Mesenchymal stem cell (in vitro differentiated cells and primary cell): ENCODE results near the gene NAA20.

Source experiments
- DNase-seq: peaks from one replicate; pipeline ENCODE4 v3.0.0-alpha.2; 2013
- H2AFZ ChIP-seq: one replicate; pipeline ENCODE4 v1.6.1; 2013; ENCODE audit warnings: low read depth, mild to moderate bottlenecking, control low read depth, inconsistent platforms, low read length, moderate library complexity
- H2AK5ac ChIP-seq: 2 replicates; pipeline ENCODE4 v1.6.1; 2013; ENCODE audit warnings: low read length, moderate library complexity, mild to moderate bottlenecking, inconsistent platforms; ENCODE audit not compliant: severe bottlenecking
- H2BK120ac ChIP-seq: one replicate; pipeline ENCODE4 v1.6.1; 2013; ENCODE audit warnings: low read depth, mild to moderate bottlenecking, inconsistent platforms, low read length, moderate library complexity
- H2BK12ac ChIP-seq, 2 experiments: one replicate each; pipeline ENCODE4 v1.6.1; 2013; ENCODE audit warnings: inconsistent platforms in 2 of 2, low read length in 2 of 2, mild to moderate bottlenecking in 2 of 2, moderate library complexity in 2 of 2, control low read depth in 1 of 2
- H2BK15ac ChIP-seq: one replicate; pipeline ENCODE4 v1.6.1; 2013; ENCODE audit warnings: mild to moderate bottlenecking, low read depth, inconsistent platforms; ENCODE audit not compliant: poor library complexity, severe bottlenecking
- H2BK5ac ChIP-seq: 2 replicates; pipeline ENCODE4 v1.6.1; 2013; ENCODE audit warnings: low read depth, mild to moderate bottlenecking, low read length, control low read depth, inconsistent platforms; ENCODE audit not compliant: poor library complexity, severe bottlenecking
- H3K14ac ChIP-seq, 2 experiments: one replicate each; pipeline ENCODE4 v1.6.1; 2013; ENCODE audit warnings: inconsistent platforms in 2 of 2, low read length in 2 of 2, control low read depth in 1 of 2, mild to moderate bottlenecking in 1 of 2, moderate library complexity in 1 of 2
- H3K18ac ChIP-seq, 2 experiments: one replicate each; pipeline ENCODE4 v1.6.1; 2013; ENCODE audit warnings: inconsistent platforms in 2 of 2, low read length in 2 of 2, control low read depth in 1 of 2, low read depth in 1 of 2, mild to moderate bottlenecking in 1 of 2
- H3K23ac ChIP-seq, 2 experiments: one replicate each; pipeline ENCODE4 v1.6.1; 2013; ENCODE audit warnings: inconsistent platforms in 2 of 2, low read length in 2 of 2, mild to moderate bottlenecking in 2 of 2, moderate library complexity in 2 of 2, control low read depth in 1 of 2
- H3K27ac ChIP-seq: 2 replicates; pipeline ENCODE4 v1.5.1; 2013; ENCODE audit warnings: mild to moderate bottlenecking, moderate library complexity, low read length, control low read depth, inconsistent platforms; ENCODE audit not compliant: poor library complexity, severe bottlenecking
- H3K27me3 ChIP-seq, 2 experiments: 2 replicates each; pipeline versions ENCODE4 v1.6.1 to v1.7.0; 2013; ENCODE audit warnings: low read length in 2 of 2, mild to moderate bottlenecking in 2 of 2, moderate library complexity in 2 of 2, control low read depth in 1 of 2, inconsistent platforms in 1 of 2; ENCODE audit not compliant: control insufficient read depth in 1 of 2, insufficient read depth in 1 of 2
- H3K36me3 ChIP-seq, 2 experiments: 2 replicates each; pipeline versions ENCODE4 v1.6.1 to v1.7.0; 2013; ENCODE audit warnings: low read length in 2 of 2, control low read depth in 1 of 2, inconsistent platforms in 1 of 2, low read depth in 1 of 2, mild to moderate bottlenecking in 1 of 2; ENCODE audit not compliant: insufficient read depth in 2 of 2, control insufficient read depth in 1 of 2
- H3K4ac ChIP-seq, 2 experiments: one replicate each; pipeline ENCODE4 v1.6.1; 2013; ENCODE audit warnings: inconsistent platforms in 2 of 2, low read length in 2 of 2, mild to moderate bottlenecking in 2 of 2, moderate library complexity in 2 of 2, control low read depth in 1 of 2, low read depth in 1 of 2
- H3K4me1 ChIP-seq: 2 replicates; pipeline ENCODE4 v1.6.1; 2013; ENCODE audit warnings: low read depth, low read length, control low read depth; ENCODE audit not compliant: control insufficient read depth, insufficient read depth
- H3K4me2 ChIP-seq: 2 replicates; pipeline ENCODE4 v1.6.1; 2013; ENCODE audit warnings: low read length, mild to moderate bottlenecking, inconsistent platforms; ENCODE audit not compliant: poor library complexity, severe bottlenecking
- H3K4me3 ChIP-seq, 2 experiments: 2 replicates each; pipeline versions ENCODE4 v1.5.1 to v1.7.0; 2013; ENCODE audit warnings: low read length in 2 of 2, mild to moderate bottlenecking in 2 of 2, control low read depth in 1 of 2, low read depth in 1 of 2; ENCODE audit not compliant: insufficient read depth in 1 of 2
- H3K79me1 ChIP-seq: replicated peaks from 2 replicates; pipeline ENCODE4 v1.6.1; 2013; ENCODE audit warnings: mild to moderate bottlenecking, control low read depth, low read length, inconsistent platforms; ENCODE audit not compliant: poor library complexity, severe bottlenecking
- H3K9ac ChIP-seq: 2 replicates; pipeline ENCODE4 v1.7.0; 2013; ENCODE audit warnings: mild to moderate bottlenecking, low read length, moderate library complexity
- H3K9me3 ChIP-seq: 2 replicates; pipeline ENCODE4 v1.7.0; 2013; ENCODE audit warnings: mild to moderate bottlenecking, low read length; ENCODE audit not compliant: control insufficient read depth
- H4K8ac ChIP-seq: one replicate; pipeline ENCODE4 v1.6.1; 2013; ENCODE audit warnings: inconsistent platforms, mild to moderate bottlenecking, low read length, moderate library complexity
- H4K91ac ChIP-seq: one replicate; pipeline ENCODE4 v1.6.1; 2013; ENCODE audit warnings: mild to moderate bottlenecking, low read length, inconsistent platforms
- WGBS: methylation state at CpG from one replicate; pipeline ENCODE4 v1.1.7; 2013; ENCODE audit warnings: mixed read lengths; 5-methylcytosine and 5-hydroxymethylcytosine counted together

Gene NAA20

DNA sequence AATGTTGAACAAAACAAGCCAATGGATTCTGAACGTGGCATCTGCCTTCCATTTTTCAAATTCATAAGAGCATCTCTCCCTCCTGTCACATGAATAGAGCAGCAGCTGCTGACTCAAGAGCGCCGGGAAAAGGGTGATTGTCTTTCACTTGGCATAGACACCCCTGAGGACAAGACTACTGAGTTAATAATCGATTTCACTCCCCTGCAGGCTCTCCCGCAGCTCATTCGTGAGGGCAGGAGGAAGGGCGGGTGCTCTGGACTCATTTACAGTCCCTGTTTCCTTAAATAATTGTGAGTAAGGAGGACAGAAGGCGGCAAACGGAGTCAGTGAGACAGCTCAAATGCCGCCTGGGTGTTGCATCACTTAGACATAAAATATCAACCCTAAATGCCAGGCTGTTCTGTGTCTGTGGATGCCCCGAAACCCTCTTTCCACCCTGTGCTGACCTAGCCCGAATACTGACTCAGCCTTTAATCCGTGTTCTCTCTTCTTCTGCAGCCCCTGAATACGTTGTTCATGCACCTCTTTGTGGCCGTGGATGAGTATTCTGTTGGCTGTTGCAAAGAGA lies 56.7 kb downstream of the NAA20 start:
- Histone ChIP-seq H3K79me1 (no peaks in the 10 kb centered on the region), H3K27ac (no peak overlapping the region), H2BK12ac (no peak overlapping the region), H2AK5ac (no peak overlapping the region), H3K23ac (no peak overlapping the region), H3K4ac (no peak overlapping the region), H2BK5ac (no peak overlapping the region), H3K9me3 (no peaks in the 10 kb centered on the region), H3K4me3 (no peak overlapping the region), H3K14ac (no peak overlapping the region), H3K4me1 (peaks cover 7% of the 10 kb centered on the region), H4K8ac (no peak overlapping the region), H3K18ac (no peak overlapping the region), H2BK120ac (no peak overlapping the region), H3K27me3 (peaks cover 3 to 17% of the 10 kb centered on the region in 2 experiments), H3K9ac (peak overlapping the region; percentile 33), H3K4me2 (no peak overlapping the region), H3K36me3 (no peaks in the 10 kb centered on the region), H2BK15ac (no peak overlapping the region), H2AFZ (no peak overlapping the region), H4K91ac (no peak overlapping the region)
- 73% methylated on average over 15 of the region's 15 CpGs for WGBS
- DNase-seq, result no peak

- H4K91ac ChIP-seq, result no peak overlapping the region
- H3K4me2 ChIP-seq, result no peak overlapping the region
- H3K9me3 ChIP-seq, result no peaks in the 10 kb centered on the region
- H3K79me1 ChIP-seq, result no peaks in the 10 kb centered on the region
- H3K4me3 ChIP-seq, result no peak overlapping the region
- peaks cover 7% of the 10 kb centered on the region for H3K4me1 ChIP-seq
- H3K18ac ChIP-seq, result no peak overlapping the region
- H4K8ac ChIP-seq, result no peak overlapping the region
- H2BK5ac ChIP-seq, result no peak overlapping the region
- no peak overlapping the region for H2BK120ac ChIP-seq
- H3K27ac ChIP-seq, result no peak overlapping the region
- 80% methylated on average over 1 of the region's 4 CpGs for WGBS
- no peak overlapping the region for H2BK15ac ChIP-seq
- H2AFZ ChIP-seq, result no peak overlapping the region
- no peak overlapping the region for H3K4ac ChIP-seq
- no peak overlapping the region for H3K14ac ChIP-seq
- no peak overlapping the region for H3K9ac ChIP-seq
- DNase-seq, result no peak
- H3K36me3 ChIP-seq, result no peaks in the 10 kb centered on the region
- peaks cover 3 to 23% of the 10 kb centered on the region in 2 experiments for H3K27me3 ChIP-seq
- H2BK12ac ChIP-seq, result no peak overlapping the region
- no peak overlapping the region for H3K23ac ChIP-seq
- H2AK5ac ChIP-seq, result no peak overlapping the region
Measured at GRCh38 chr20:20075032-20075431, 57.9 kb downstream of the NAA20 start.

- no peaks in the 10 kb centered on the region for H3K9me3 ChIP-seq
- no peak overlapping the region for H3K18ac ChIP-seq
- 78% methylated on average over 9 of the region's 9 CpGs for WGBS
- H3K27me3 ChIP-seq, result peaks cover 9 to 25% of the 10 kb centered on the region in 2 experiments
- H2BK5ac ChIP-seq, result no peak overlapping the region
- peak overlapping the region; percentile 32 for H3K9ac ChIP-seq
- no peaks in the 10 kb centered on the region for H3K79me1 ChIP-seq
- H2AK5ac ChIP-seq, result no peak overlapping the region
- no peak overlapping the region for H3K14ac ChIP-seq
- no peak overlapping the region for H4K91ac ChIP-seq
- no peak overlapping the region for H3K4me3 ChIP-seq
- peak; percentile 55 for DNase-seq
- H3K4ac ChIP-seq, result no peak overlapping the region
- H2BK12ac ChIP-seq, result no peak overlapping the region
- no peak overlapping the region for H2AFZ ChIP-seq
- no peak overlapping the region for H3K4me2 ChIP-seq
- H4K8ac ChIP-seq, result no peak overlapping the region
- peaks cover 7% of the 10 kb centered on the region for H3K4me1 ChIP-seq
- H2BK15ac ChIP-seq, result no peak overlapping the region
- H2BK120ac ChIP-seq, result no peak overlapping the region
- H3K27ac ChIP-seq, result no peak overlapping the region
- no peak overlapping the region for H3K23ac ChIP-seq
- H3K36me3 ChIP-seq, result no peaks in the 10 kb centered on the region
Measured at GRCh38 chr20:20076297-20077065, 59.3 kb downstream of the NAA20 start.

GRCh38 chr20:20078041-20078440 lies 60.9 kb downstream of the NAA20 start:
- peaks cover 13 to 34% of the 10 kb centered on the region in 2 experiments for H3K27me3 ChIP-seq
- H3K9me3 ChIP-seq, result no peaks in the 10 kb centered on the region
- no peak overlapping the region for H3K23ac ChIP-seq
- H3K14ac ChIP-seq, result no peak overlapping the region
- H3K18ac ChIP-seq, result no peak overlapping the region
- H3K4me2 ChIP-seq, result no peak overlapping the region
- H3K4me3 ChIP-seq, result no peak overlapping the region
- no peak overlapping the region for H3K4ac ChIP-seq
- no peak overlapping the region for H2BK5ac ChIP-seq
- H2BK15ac ChIP-seq, result no peak overlapping the region
- no peak overlapping the region for H4K8ac ChIP-seq
- peaks cover 7% of the 10 kb centered on the region for H3K4me1 ChIP-seq
- H3K79me1 ChIP-seq, result no peaks in the 10 kb centered on the region
- no peak for DNase-seq
- no peak overlapping the region for H3K27ac ChIP-seq
- no peak overlapping the region for H2AK5ac ChIP-seq
- no peaks in the 10 kb centered on the region for H3K36me3 ChIP-seq
- no peak overlapping the region for H2AFZ ChIP-seq
- no peak overlapping the region for H4K91ac ChIP-seq
- no peak overlapping the region for H3K9ac ChIP-seq
- no peak overlapping the region for H2BK120ac ChIP-seq
- 86% methylated on average over 4 of the region's 4 CpGs for WGBS
- no peak overlapping the region for H2BK12ac ChIP-seq
